CD1c-positive myeloid dendritic cell (primary cell): ENCODE data around the gene RER1.
"Not testable (repeated sequence)": the region's sequence is repeated elsewhere in the genome, so short reads cannot be mapped to it uniquely, and the experiment has no call there.

ENCODE experiments used
- DNase-seq: peaks from one replicate; pipeline ENCODE4 v3.0.0-alpha.2; 2016; ENCODE audit errors: extremely low spot score

RER1 gene

GRCh38 chr1:2427976-2428375 is 36.3 kb downstream of the RER1 start:
- DNase-seq: no peak

- no peak for DNase-seq
Observed at GRCh38 chr1:2428490-2428889, 36.8 kb downstream of the RER1 start.

- no peak for DNase-seq
Observed at GRCh38 chr1:2429780-2430591, 38.3 kb downstream of the RER1 start.

GRCh38 chr1:2430592-2430973 is 38.9 kb downstream of the RER1 start:
- no peak for DNase-seq

- DNase-seq: no peak
Observed at GRCh38 chr1:2431103-2431502, 39.5 kb downstream of the RER1 start.

- no peak for DNase-seq
Observed at GRCh38 chr1:2431518-2431917, 39.9 kb downstream of the RER1 start.

- DNase-seq: no peak
Observed at GRCh38 chr1:2432441-2432844, 40.8 kb downstream of the RER1 start.

- no peak for DNase-seq
Observed at GRCh38 chr1:2433196-2433595, 41.6 kb downstream of the RER1 start.

GRCh38 chr1:2433936-2434655 is 42.5 kb downstream of the RER1 start:
- DNase-seq: no peak

GRCh38 chr1:2435091-2435490 is 43.5 kb downstream of the RER1 start:
- DNase-seq: no peak

GRCh38 chr1:2435746-2436355 is 44.2 kb downstream of the RER1 start:
- no peak for DNase-seq

GRCh38 chr1:2436876-2437275 is 45.2 kb downstream of the RER1 start:
- DNase-seq: no peak

- DNase-seq: no peak
Observed at GRCh38 chr1:2437617-2438016, 46.0 kb downstream of the RER1 start.

- DNase-seq: no peak
Observed at GRCh38 chr1:2438038-2438437, 46.4 kb downstream of the RER1 start.

GRCh38 chr1:2438641-2439040 is 47.0 kb downstream of the RER1 start:
- no peak for DNase-seq

- DNase-seq: no peak
Observed at GRCh38 chr1:2439369-2439768, 47.7 kb downstream of the RER1 start.

GRCh38 chr1:2440346-2440745 is 48.7 kb downstream of the RER1 start:
- not testable (repeated sequence) for DNase-seq

GRCh38 chr1:2441746-2442145 is 50.1 kb downstream of the RER1 start:
- no peak for DNase-seq

- no peak for DNase-seq
Observed at GRCh38 chr1:2442661-2443060, 51.0 kb downstream of the RER1 start.

GRCh38 chr1:2443277-2444137 is 51.9 kb downstream of the RER1 start:
- DNase-seq: no peak

- DNase-seq: no peak
Observed at GRCh38 chr1:2444138-2444591, 52.5 kb downstream of the RER1 start.
